DOHH2 (cell line): ENCODE data around the gene DTHD1.

Source experiments
- H3F3A ChIP-seq: fragments of 200-600 bp; sonication (generic), shearing (Covaris generic); 2 replicates; pipeline ENCODE4 v1.6.0; 2016; ENCODE audit warnings: antibody characterized with exemption, mild to moderate bottlenecking; ENCODE audit not compliant: control insufficient read depth, insufficient read depth
- H3K27ac ChIP-seq: fragments of 200-600 bp; sonication (generic); 2 replicates; pipeline ENCODE4 v1.5.1; 2014; ENCODE audit warnings: low read depth, mild to moderate bottlenecking, low read length, moderate library complexity
- H3K27me3 ChIP-seq: fragments of 200-600 bp; sonication (generic); 2 replicates; pipeline ENCODE4 v1.6.1; 2014; ENCODE audit warnings: mild to moderate bottlenecking, low read length, mixed read lengths; ENCODE audit not compliant: control insufficient read depth
- H3K36me3 ChIP-seq: fragments of 200-600 bp; sonication (generic); 2 replicates; pipeline ENCODE4 v1.6.1; 2014; ENCODE audit warnings: mild to moderate bottlenecking, low read length, moderate library complexity, mixed read lengths; ENCODE audit not compliant: control insufficient read depth
- H3K4me1 ChIP-seq: fragments of 200-600 bp; sonication (generic); 2 replicates; pipeline ENCODE4 v1.6.1; 2014; ENCODE audit warnings: mild to moderate bottlenecking, low read length, mixed read lengths; ENCODE audit not compliant: control insufficient read depth
- H3K4me2 ChIP-seq: fragments of 200-600 bp; sonication (generic); 2 replicates; pipeline ENCODE4 v1.6.0; 2014; ENCODE audit warnings: mild to moderate bottlenecking, low read length, moderate library complexity
- H3K4me3 ChIP-seq: fragments of 200-600 bp; sonication (generic); 2 replicates; pipeline ENCODE4 v1.5.1; 2014; ENCODE audit warnings: mild to moderate bottlenecking, low read length, mixed read lengths
- H3K79me2 ChIP-seq: fragments of 200-600 bp; sonication (generic); 2 replicates; pipeline ENCODE4 v1.6.1; 2014; ENCODE audit warnings: mild to moderate bottlenecking, low read length, mixed read lengths; ENCODE audit not compliant: control insufficient read depth
- H3K9me2 ChIP-seq: fragments of 200-600 bp; sonication (generic); replicated peaks from 2 replicates; pipeline ENCODE4 v1.6.1; 2014; ENCODE audit warnings: mild to moderate bottlenecking, low read length, mixed read lengths; ENCODE audit not compliant: control insufficient read depth
- H3K9me3 ChIP-seq: fragments of 200-600 bp; sonication (generic); 2 replicates; pipeline ENCODE4 v1.6.1; 2014; ENCODE audit warnings: antibody characterized with exemption, low read length, mixed read lengths; ENCODE audit not compliant: control insufficient read depth, insufficient read depth
- H4K20me1 ChIP-seq: fragments of 200-600 bp; sonication (generic); 2 replicates; pipeline ENCODE4 v1.6.0; 2014; ENCODE audit warnings: low read depth, mild to moderate bottlenecking, antibody characterized with exemption, low read length, moderate library complexity; ENCODE audit not compliant: control insufficient read depth, insufficient read depth
- EZH2phosphoT487 ChIP-seq: fragments of 200-600 bp; sonication (generic); IDR thresholded peaks from 2 replicates; pipeline ENCODE4 v1.6.1; 2017; ENCODE audit warnings: borderline replicate concordance, mild to moderate bottlenecking, antibody characterized with exemption, low read length, moderate library complexity, mixed read lengths
- TF ChIP-seq, protein P1 (sequence below): fragments of 200-600 bp; sonication (generic); IDR thresholded peaks from one replicate; pipeline ENCODE4 v1.5.1; 2014; ENCODE audit warnings: antibody characterized with exemption, mild to moderate bottlenecking, low read depth, low read length; ENCODE audit not compliant: poor library complexity, severe bottlenecking

DTHD1 gene

DNA sequence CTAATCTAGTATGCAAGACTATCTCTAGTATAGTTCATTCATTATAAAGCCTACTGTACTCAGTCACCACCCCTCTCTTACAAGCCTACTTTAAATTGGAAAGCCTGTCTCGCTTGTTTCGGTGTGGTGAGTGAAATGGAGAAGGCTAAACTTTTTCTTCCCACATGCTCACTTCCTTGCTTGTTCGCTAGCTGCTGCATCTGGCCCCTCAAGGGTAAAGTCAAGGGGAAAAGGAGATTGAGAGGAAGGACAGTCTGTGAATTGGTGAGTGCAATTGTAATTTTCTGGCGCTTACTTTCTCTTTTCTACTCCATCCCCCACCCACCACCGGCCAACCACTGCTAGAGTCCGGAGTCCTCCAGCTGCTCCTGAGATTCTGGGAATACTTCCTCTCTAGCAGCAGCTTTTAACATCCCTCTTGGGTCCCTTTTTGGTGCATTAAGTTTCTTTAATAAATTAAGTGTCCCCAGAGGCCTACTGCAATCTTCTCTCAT, 25.0 kb upstream of the DTHD1 start:
- H4K20me1 ChIP-seq: no peaks in the 10 kb centered on the region
- no peaks in the 10 kb centered on the region for H3K9me3 ChIP-seq
- H3K9me2 ChIP-seq: no peaks in the 10 kb centered on the region
- no peak overlapping the region for H3K4me3 ChIP-seq
- H3K36me3 ChIP-seq: no peaks in the 10 kb centered on the region
- no peaks in the 10 kb centered on the region for H3F3A ChIP-seq
- no peaks in the 10 kb centered on the region for H3K27me3 ChIP-seq
- H3K4me2 ChIP-seq: no peak overlapping the region
- no peaks in the 10 kb centered on the region for H3K79me2 ChIP-seq
- H3K27ac ChIP-seq: no peak overlapping the region
- no peaks in the 10 kb centered on the region for H3K4me1 ChIP-seq
- no peak for TF ChIP-seq EZH2phosphoT487
- TF ChIP-seq, protein P1, sequence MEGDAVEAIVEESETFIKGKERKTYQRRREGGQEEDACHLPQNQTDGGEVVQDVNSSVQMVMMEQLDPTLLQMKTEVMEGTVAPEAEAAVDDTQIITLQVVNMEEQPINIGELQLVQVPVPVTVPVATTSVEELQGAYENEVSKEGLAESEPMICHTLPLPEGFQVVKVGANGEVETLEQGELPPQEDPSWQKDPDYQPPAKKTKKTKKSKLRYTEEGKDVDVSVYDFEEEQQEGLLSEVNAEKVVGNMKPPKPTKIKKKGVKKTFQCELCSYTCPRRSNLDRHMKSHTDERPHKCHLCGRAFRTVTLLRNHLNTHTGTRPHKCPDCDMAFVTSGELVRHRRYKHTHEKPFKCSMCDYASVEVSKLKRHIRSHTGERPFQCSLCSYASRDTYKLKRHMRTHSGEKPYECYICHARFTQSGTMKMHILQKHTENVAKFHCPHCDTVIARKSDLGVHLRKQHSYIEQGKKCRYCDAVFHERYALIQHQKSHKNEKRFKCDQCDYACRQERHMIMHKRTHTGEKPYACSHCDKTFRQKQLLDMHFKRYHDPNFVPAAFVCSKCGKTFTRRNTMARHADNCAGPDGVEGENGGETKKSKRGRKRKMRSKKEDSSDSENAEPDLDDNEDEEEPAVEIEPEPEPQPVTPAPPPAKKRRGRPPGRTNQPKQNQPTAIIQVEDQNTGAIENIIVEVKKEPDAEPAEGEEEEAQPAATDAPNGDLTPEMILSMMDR: no peak

DNA sequence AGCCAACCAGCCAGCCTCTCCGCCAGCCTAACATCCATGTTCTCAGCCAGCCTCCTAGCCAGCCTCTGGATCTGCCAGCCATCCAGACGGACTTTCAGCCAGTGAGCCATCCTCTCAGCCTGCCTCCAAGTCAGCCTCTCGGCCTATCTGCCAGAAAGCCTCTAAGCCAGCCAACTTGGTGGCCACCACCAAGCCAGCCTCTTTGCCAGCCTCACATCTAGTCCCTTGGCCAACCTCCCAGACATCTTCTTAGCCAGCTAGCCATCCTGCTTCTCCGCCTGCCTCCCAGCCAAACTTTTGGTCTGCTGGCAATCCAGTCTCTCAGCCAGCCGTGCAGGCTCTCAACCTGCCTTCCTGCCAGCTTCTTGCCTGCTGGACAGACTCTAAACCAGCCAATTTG, 20.7 kb upstream of the DTHD1 start:
- H3K4me2 ChIP-seq: no peak overlapping the region
- no peaks in the 10 kb centered on the region for H4K20me1 ChIP-seq
- no peaks in the 10 kb centered on the region for H3K4me1 ChIP-seq
- no peaks in the 10 kb centered on the region for H3K9me3 ChIP-seq
- no peaks in the 10 kb centered on the region for H3F3A ChIP-seq
- no peaks in the 10 kb centered on the region for H3K79me2 ChIP-seq
- no peak overlapping the region for H3K27ac ChIP-seq
- H3K36me3 ChIP-seq: no peaks in the 10 kb centered on the region
- H3K27me3 ChIP-seq: no peaks in the 10 kb centered on the region
- H3K4me3 ChIP-seq: no peak overlapping the region
- H3K9me2 ChIP-seq: no peaks in the 10 kb centered on the region
- TF ChIP-seq, protein P1: no peak
- no peak for TF ChIP-seq EZH2phosphoT487

DNA sequence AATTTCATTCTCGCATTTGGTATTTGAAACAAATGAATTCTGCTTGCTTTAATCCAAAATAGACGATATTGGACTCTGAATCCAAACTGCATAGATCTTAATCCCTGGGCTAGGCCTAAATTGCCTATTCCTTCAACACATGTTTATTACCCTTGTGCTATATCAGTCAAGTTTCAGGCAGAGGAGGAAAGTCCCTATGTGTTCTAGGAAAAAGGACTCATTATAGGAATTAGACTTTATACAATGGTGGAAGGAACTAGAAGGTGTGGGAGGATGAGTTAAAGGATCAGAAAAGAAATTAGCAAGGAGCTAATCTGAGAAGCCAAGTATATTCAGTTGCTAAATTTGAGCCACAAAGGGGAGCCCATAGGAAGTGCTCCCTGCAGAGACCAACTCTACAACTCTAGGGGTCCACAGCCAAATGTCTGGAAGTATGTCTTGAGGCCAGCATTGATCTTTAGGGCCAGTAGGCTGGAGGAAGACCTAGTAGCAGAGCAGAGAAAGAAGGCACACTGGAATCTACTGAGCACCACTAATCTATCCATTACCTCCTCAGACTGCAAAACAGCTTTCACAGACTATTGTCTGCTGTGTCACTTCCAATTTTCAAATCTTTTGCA, 17.1 kb upstream of the DTHD1 start:
- H3K4me1 ChIP-seq: no peaks in the 10 kb centered on the region
- H4K20me1 ChIP-seq: no peaks in the 10 kb centered on the region
- H3K27me3 ChIP-seq: no peaks in the 10 kb centered on the region
- H3K4me2 ChIP-seq: no peak overlapping the region
- TF ChIP-seq EZH2phosphoT487: no peak
- TF ChIP-seq, protein P1: no peak
- no peaks in the 10 kb centered on the region for H3K9me3 ChIP-seq
- H3K36me3 ChIP-seq: no peaks in the 10 kb centered on the region
- no peak overlapping the region for H3K27ac ChIP-seq
- no peaks in the 10 kb centered on the region for H3K79me2 ChIP-seq
- no peaks in the 10 kb centered on the region for H3F3A ChIP-seq
- H3K9me2 ChIP-seq: no peaks in the 10 kb centered on the region
- no peak overlapping the region for H3K4me3 ChIP-seq
